H9 (cell line): Measurements from ENCODE around the gene TP53BP2. TPM values are rescaled to one million over a fixed set of nuclear protein-coding genes. Genes with fewer than 3 reads are reported as not detected.

ENCODE experiments used
- DNase-seq: peaks from one replicate; pipeline ENCODE4 v3.0.0-alpha.2; 2017
- H2AFZ ChIP-seq: one replicate; pipeline ENCODE4 v1.6.1; 2013; ENCODE audit warnings: mild to moderate bottlenecking, low read length, control low read depth, moderate library complexity
- H2AK5ac ChIP-seq: 2 replicates; pipeline ENCODE4 v1.6.1; 2013; ENCODE audit warnings: low read length, control low read depth, mixed read lengths; ENCODE audit not compliant: insufficient read length
- H2BK120ac ChIP-seq: one replicate; pipeline ENCODE4 v1.6.1; 2013; ENCODE audit warnings: low read depth, mild to moderate bottlenecking, low read length, control low read depth, inconsistent platforms; ENCODE audit not compliant: poor library complexity, severe bottlenecking
- H2BK12ac ChIP-seq: 2 replicates; pipeline ENCODE4 v1.6.1; 2013; ENCODE audit warnings: low read length, control low read depth, mixed read lengths, low read depth; ENCODE audit not compliant: insufficient read length
- H2BK15ac ChIP-seq: 2 replicates; pipeline ENCODE4 v1.6.1; 2013; ENCODE audit warnings: low read depth, low read length, control low read depth
- H2BK20ac ChIP-seq: one replicate; pipeline ENCODE4 v1.6.1; 2013; ENCODE audit warnings: low read depth, mild to moderate bottlenecking, low read length, control low read depth, inconsistent platforms; ENCODE audit not compliant: poor library complexity, severe bottlenecking
- H2BK5ac ChIP-seq: 2 replicates; pipeline ENCODE4 v1.6.1; 2013; ENCODE audit warnings: low read length, control low read depth, mixed read lengths; ENCODE audit not compliant: insufficient read length
- H3K14ac ChIP-seq: 2 replicates; pipeline ENCODE4 v1.6.1; 2013; ENCODE audit warnings: low read length, control low read depth; ENCODE audit not compliant: insufficient read depth
- H3K18ac ChIP-seq: 2 replicates; pipeline ENCODE4 v1.6.1; 2013; ENCODE audit warnings: low read depth, mild to moderate bottlenecking, mixed read lengths, low read length, control low read depth; ENCODE audit not compliant: insufficient read length
- H3K23ac ChIP-seq: 2 replicates; pipeline ENCODE4 v1.6.1; 2013; ENCODE audit warnings: low read length, control low read depth, mixed read lengths, low read depth; ENCODE audit not compliant: insufficient read length
- H3K23me2 ChIP-seq: 2 replicates; pipeline ENCODE4 v1.6.1; 2013; ENCODE audit warnings: low read depth, mild to moderate bottlenecking, mixed read lengths, low read length, control low read depth; ENCODE audit not compliant: insufficient read length, poor library complexity, severe bottlenecking
- H3K27ac ChIP-seq: 2 replicates; pipeline ENCODE4 v1.5.1; 2013; ENCODE audit warnings: low read length, control low read depth, mixed read lengths, low read depth; ENCODE audit not compliant: insufficient read length
- H3K27me3 ChIP-seq: 2 replicates; pipeline ENCODE4 v1.6.1; 2013; ENCODE audit warnings: low read length, control low read depth, inconsistent platforms; ENCODE audit not compliant: insufficient read depth
- H3K4ac ChIP-seq: 2 replicates; pipeline ENCODE4 v1.6.1; 2013; ENCODE audit warnings: low read depth, mild to moderate bottlenecking, control low read depth, inconsistent platforms, low read length, moderate library complexity
- H3K4me1 ChIP-seq: 2 replicates; pipeline ENCODE4 v1.6.1; 2013; ENCODE audit warnings: low read length, control low read depth, inconsistent platforms; ENCODE audit not compliant: insufficient read depth
- H3K4me2 ChIP-seq: 2 replicates; pipeline ENCODE4 v1.6.1; 2013; ENCODE audit warnings: low read length, control low read depth, mixed read lengths; ENCODE audit not compliant: insufficient read length, insufficient read depth
- H3K56ac ChIP-seq: 2 replicates; pipeline ENCODE4 v1.6.1; 2013; ENCODE audit warnings: low read depth, mild to moderate bottlenecking, mixed read lengths, low read length, control low read depth; ENCODE audit not compliant: insufficient read length
- H3K79me1 ChIP-seq: 2 replicates; pipeline ENCODE4 v1.6.1; 2013; ENCODE audit warnings: low read depth, mild to moderate bottlenecking, moderate library complexity, low read length, control low read depth, inconsistent platforms; ENCODE audit not compliant: insufficient read depth, poor library complexity, severe bottlenecking
- H3K79me2 ChIP-seq: 2 replicates; pipeline ENCODE4 v1.6.1; 2013; ENCODE audit warnings: low read length, control low read depth, inconsistent platforms; ENCODE audit not compliant: insufficient read depth
- H3K9ac ChIP-seq: 2 replicates; pipeline ENCODE4 v1.6.1; 2013; ENCODE audit warnings: low read length, control low read depth, mixed read lengths; ENCODE audit not compliant: insufficient read length; ENCODE audit errors: extremely low read depth
- H3K9me3 ChIP-seq: one replicate; pipeline ENCODE4 v1.6.1; 2013; ENCODE audit warnings: low read depth, low read length, inconsistent platforms; ENCODE audit not compliant: control insufficient read depth
- H3T11ph ChIP-seq: one replicate; pipeline ENCODE4 v1.6.1; 2013; ENCODE audit warnings: mild to moderate bottlenecking, low read length, control low read depth, inconsistent platforms
- H4K20me1 ChIP-seq: one replicate; pipeline ENCODE4 v1.6.1; 2013; ENCODE audit not compliant: control insufficient read depth, insufficient read length, insufficient read depth
- H4K5ac ChIP-seq: 2 replicates; pipeline ENCODE4 v1.6.1; 2013; ENCODE audit warnings: low read depth, mild to moderate bottlenecking, mixed read lengths, low read length, control low read depth; ENCODE audit not compliant: insufficient read length
- H4K8ac ChIP-seq: replicated peaks from 2 replicates; pipeline ENCODE4 v1.6.1; 2013; ENCODE audit warnings: low read length, control low read depth, mixed read lengths, low read depth; ENCODE audit not compliant: insufficient read length
- H4K91ac ChIP-seq: 2 replicates; pipeline ENCODE4 v1.6.1; 2013; ENCODE audit warnings: low read depth, mild to moderate bottlenecking, moderate library complexity, mixed read lengths, low read length, control low read depth; ENCODE audit not compliant: insufficient read length
- H3K27ac Mint-ChIP-seq, 3 experiments: 2 replicates in 2 of 3; 3 replicates in 1 of 3; pipeline ENCODE4 v1.8.0; 2020 to 2021; ENCODE audit warnings: mixed read lengths in 3 of 3, mild to moderate bottlenecking in 1 of 3, moderate library complexity in 1 of 3
- H3K27me3 Mint-ChIP-seq: 2 replicates; pipeline ENCODE4 v1.8.0; 2021; ENCODE audit warnings: low read depth, mild to moderate bottlenecking, moderate library complexity, mixed read lengths
- H3K36me3 Mint-ChIP-seq, 3 experiments: 2 replicates in 2 of 3; 3 replicates in 1 of 3; pipeline ENCODE4 v1.8.0; 2020 to 2021; ENCODE audit warnings: low read depth in 3 of 3, mixed read lengths in 3 of 3; ENCODE audit not compliant: insufficient read depth in 1 of 3
- H3K4me1 Mint-ChIP-seq, 2 experiments: 2 replicates each; pipeline ENCODE4 v1.8.0; 2020; ENCODE audit warnings: mixed read lengths in 2 of 2
- H3K4me3 Mint-ChIP-seq, 2 experiments: 2 replicates in 1 of 2; 3 replicates in 1 of 2; pipeline ENCODE4 v1.8.0; 2020 to 2021; ENCODE audit warnings: mild to moderate bottlenecking in 2 of 2, mixed read lengths in 2 of 2, moderate library complexity in 1 of 2
- H3K9me3 Mint-ChIP-seq, 2 experiments: 2 replicates in 1 of 2; 3 replicates in 1 of 2; pipeline ENCODE4 v1.8.0; 2020; ENCODE audit warnings: mild to moderate bottlenecking in 2 of 2, mixed read lengths in 2 of 2, moderate library complexity in 1 of 2
- CTCF ChIP-seq: fragments of 200-600 bp; sonication (generic); conservative IDR thresholded peaks from 3 replicates; pipeline ENCODE4 v1.8.0; 2021; ENCODE audit warnings: antibody characterized with exemption, mild to moderate bottlenecking
- WGBS: extraction: QIAGEN DNeasy Blood & Tissue Kit; methylation state at CpG from one replicate; pipeline ENCODE4 v1.1.7; 2013; ENCODE audit warnings: missing lambda C conversion rate, low lambda C conversion rate, mixed read lengths; ENCODE audit not compliant: insufficient read length; ENCODE audit errors: extremely low coverage; 5-methylcytosine and 5-hydroxymethylcytosine counted together
- total RNA-seq: library from RNA; stranded (reverse); gene quantifications from 2 replicates; pipeline ENCODE4 v1.2.1, GENCODE V29; 2021

The TP53BP2 gene
- total RNA-seq, 1 experiment from 2014 or later, result 49.7 TPM

DNA sequence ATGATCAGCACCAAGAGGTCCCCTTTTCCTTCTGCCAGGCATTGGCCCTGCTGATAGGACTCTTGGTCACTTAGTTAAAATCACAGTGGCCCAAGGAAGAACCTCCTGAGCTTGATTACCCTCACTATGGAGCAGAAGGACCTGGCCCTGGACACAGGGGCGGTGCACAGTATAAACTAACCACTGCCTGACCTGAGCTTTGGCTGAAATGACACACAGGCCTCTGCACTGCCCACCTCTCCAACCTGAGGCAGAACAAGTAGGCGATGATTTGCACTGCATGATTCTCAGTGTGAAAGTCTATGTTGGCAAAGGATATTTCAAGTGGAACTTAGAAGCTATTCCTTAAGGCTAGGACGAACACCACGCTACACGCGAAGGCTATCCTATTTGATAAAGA is 84.9 kb downstream of the TP53BP2 start:
- H3K4ac ChIP-seq, result no peak overlapping the region
- no peak overlapping the region for H4K91ac ChIP-seq
- no peak overlapping the region for H2BK120ac ChIP-seq
- Mint-ChIP-seq H3K4me1 (peaks cover 7 to 9% of the 10 kb centered on the region in 2 experiments), H3K4me3 (no peak overlapping the region), H3K9me3 (no peaks in the 10 kb centered on the region), H3K27me3 (no peaks in the 10 kb centered on the region; the same call in 1 of the 2 replicates), H3K27ac (no peak overlapping the region), H3K36me3 (peaks cover 0 to 25% (median 5%) of the 10 kb centered on the region in 3 experiments; a peak in 4 of 7 replicates)
- H3K27ac ChIP-seq, result no peak overlapping the region
- TF ChIP-seq CTCF, result no peak
- no peak overlapping the region for H2AFZ ChIP-seq
- no peaks in the 10 kb centered on the region for H3K27me3 ChIP-seq
- no CpG with 5 or more reads among the region's 6 CpGs for WGBS
- no peak overlapping the region for H3K4me2 ChIP-seq
- H3K23ac ChIP-seq, result no peak overlapping the region
- H4K5ac ChIP-seq, result no peak overlapping the region
- no peak overlapping the region for H2BK12ac ChIP-seq
- H3K4me1 ChIP-seq, result no peaks in the 10 kb centered on the region
- no peak overlapping the region for H4K8ac ChIP-seq
- H3K9me3 ChIP-seq, result no peaks in the 10 kb centered on the region
- DNase-seq, result no peak
- H3K14ac ChIP-seq, result no peak overlapping the region
- H2BK20ac ChIP-seq, result no peak overlapping the region
- H3T11ph ChIP-seq, result no peak overlapping the region
- no peaks in the 10 kb centered on the region for H4K20me1 ChIP-seq
- no peaks in the 10 kb centered on the region for H3K79me2 ChIP-seq
- no peak overlapping the region for H3K9ac ChIP-seq
- no peak overlapping the region for H2BK5ac ChIP-seq
- no peaks in the 10 kb centered on the region for H3K79me1 ChIP-seq
- no peak overlapping the region for H3K56ac ChIP-seq
- H3K18ac ChIP-seq, result no peak overlapping the region
- no peak overlapping the region for H2AK5ac ChIP-seq
- H3K23me2 ChIP-seq, result no peaks in the 10 kb centered on the region
- H2BK15ac ChIP-seq, result no peak overlapping the region
